Measurements from ENCODE around the gene VWA7. TPM values are rescaled to one million over a fixed set of nuclear protein-coding genes. Genes with fewer than 3 reads are reported as not detected.
"Not testable (repeated sequence)": the region's sequence is repeated elsewhere in the genome, so short reads cannot be mapped to it uniquely, and the experiment has no call there.

Gene VWA7
- total RNA-seq, 1 donor from 2014 or later = 0.26 TPM

DNA sequence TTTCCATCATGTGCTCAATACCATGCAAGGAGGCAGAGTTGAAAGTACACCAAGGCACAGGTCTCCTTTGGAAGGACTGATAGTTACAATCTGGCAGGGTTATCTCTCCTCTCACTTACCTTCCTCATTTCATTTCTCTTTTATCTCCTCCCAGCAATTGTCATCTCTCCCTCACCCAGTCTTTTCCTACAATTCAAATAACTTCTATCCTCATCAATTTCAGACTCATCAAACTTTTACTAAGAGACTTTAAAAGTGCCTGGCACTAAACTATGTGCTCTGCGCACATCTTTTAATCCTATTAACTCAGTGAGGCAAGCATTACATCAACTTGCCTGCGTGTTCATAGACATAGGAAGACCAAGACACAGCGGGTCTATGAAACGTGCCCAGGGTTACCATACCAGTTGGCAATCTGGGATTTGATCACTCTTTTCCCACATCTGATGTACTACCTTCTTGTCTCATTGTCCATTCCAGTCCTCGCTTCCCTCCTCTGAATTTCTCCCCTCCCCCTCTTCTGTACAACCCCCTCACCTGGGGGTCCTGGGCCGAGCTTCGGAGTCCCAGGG is 17.3 kb upstream of the VWA7 start:
- TF ChIP-seq, protein P1, sequence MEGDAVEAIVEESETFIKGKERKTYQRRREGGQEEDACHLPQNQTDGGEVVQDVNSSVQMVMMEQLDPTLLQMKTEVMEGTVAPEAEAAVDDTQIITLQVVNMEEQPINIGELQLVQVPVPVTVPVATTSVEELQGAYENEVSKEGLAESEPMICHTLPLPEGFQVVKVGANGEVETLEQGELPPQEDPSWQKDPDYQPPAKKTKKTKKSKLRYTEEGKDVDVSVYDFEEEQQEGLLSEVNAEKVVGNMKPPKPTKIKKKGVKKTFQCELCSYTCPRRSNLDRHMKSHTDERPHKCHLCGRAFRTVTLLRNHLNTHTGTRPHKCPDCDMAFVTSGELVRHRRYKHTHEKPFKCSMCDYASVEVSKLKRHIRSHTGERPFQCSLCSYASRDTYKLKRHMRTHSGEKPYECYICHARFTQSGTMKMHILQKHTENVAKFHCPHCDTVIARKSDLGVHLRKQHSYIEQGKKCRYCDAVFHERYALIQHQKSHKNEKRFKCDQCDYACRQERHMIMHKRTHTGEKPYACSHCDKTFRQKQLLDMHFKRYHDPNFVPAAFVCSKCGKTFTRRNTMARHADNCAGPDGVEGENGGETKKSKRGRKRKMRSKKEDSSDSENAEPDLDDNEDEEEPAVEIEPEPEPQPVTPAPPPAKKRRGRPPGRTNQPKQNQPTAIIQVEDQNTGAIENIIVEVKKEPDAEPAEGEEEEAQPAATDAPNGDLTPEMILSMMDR (IDR thresholded peaks at IDR 0.05; ENCODE audit: insufficient read depth, low read length, severe bottlenecking) = no peak
- DNase-seq (ENCODE audit: low read depth) (peak; percentile 35), FAIRE-seq (no peak)
- H3K4me3 ChIP-seq (ENCODE audit: low read depth, low read length) = peak overlapping the region; percentile 95
- no peaks in the 10 kb centered on the region for H3K27me3 ChIP-seq (ENCODE audit: control insufficient read depth, insufficient read depth, low read length)
- H3K36me3 ChIP-seq (ENCODE audit: control insufficient read depth, insufficient read depth, low read length) = peaks cover 14% of the 10 kb centered on the region

DNA sequence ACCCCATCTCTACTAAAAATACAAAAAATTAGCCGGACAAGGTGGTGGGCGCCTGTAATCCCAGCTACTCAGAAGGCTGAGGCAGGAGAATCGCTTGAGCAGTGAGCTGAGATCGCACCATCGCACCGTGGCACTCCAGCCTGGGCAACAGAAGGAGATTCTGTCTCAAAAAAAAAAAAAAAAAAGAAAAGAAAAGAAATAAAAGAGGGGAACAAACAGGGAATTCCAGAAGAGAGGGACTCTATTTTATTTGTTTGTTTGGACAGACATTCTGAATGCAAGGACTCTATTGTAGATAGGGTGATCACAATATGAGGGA is 16.8 kb upstream of the VWA7 start:
- DNase-seq (ENCODE audit: low read depth); FAIRE-seq; H3K27me3 ChIP-seq (ENCODE audit: control insufficient read depth, insufficient read depth, low read length): not testable (repeated sequence)
- H3K36me3 ChIP-seq (ENCODE audit: control insufficient read depth, insufficient read depth, low read length) = peaks cover 16% of the 10 kb centered on the region
- peak overlapping the region; percentile 95 for H3K4me3 ChIP-seq (ENCODE audit: low read depth, low read length)

DNA sequence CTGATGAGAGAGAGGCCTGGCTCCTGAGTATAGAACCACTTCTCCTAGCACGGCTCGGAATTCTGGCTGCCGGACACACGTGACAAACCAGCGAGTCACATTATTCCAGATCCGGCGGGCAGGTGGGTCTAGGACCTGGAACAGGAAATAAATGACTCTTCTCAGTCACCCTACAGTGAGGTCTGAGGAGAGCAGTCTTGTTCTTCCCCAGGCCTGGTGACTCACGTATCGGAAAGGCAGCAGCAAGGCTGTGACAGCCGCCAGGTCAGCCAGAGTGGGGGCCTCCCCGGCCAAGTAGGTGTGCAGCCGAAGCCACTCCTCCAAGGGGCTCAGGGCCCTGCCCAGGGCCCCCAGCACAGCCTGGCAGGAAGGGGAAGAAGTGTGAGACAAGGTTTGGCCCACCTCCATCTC is 15.6 kb upstream of the VWA7 start:
- Histone ChIP-seq H3K27me3 (ENCODE audit: control insufficient read depth, insufficient read depth, low read length) (no peaks in the 10 kb centered on the region), H3K36me3 (ENCODE audit: control insufficient read depth, insufficient read depth, low read length) (peaks cover 16% of the 10 kb centered on the region), H3K4me3 (ENCODE audit: low read depth, low read length) (no peak overlapping the region)
- DNase-seq (ENCODE audit: low read depth) (peak; percentile 85), FAIRE-seq (no peak)
- TF ChIP-seq, protein P1 (IDR thresholded peaks at IDR 0.05; ENCODE audit: insufficient read depth, low read length, severe bottlenecking) = no peak

DNA sequence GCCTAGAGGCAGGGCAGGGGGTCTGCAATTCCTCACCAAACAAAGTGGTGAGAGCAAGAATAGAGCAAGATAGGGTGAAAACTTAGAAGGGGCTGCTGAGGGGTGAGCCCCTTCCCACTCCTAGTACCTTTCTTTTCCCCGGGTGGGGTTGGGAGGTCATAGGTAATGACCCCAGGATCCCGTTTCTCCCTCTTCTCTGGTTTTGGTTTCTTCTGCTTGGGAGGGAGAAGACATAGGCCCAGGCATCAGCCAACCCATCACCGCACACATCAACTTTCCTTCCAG is 14.9 kb upstream of the VWA7 start:
- TF ChIP-seq, protein P1 (IDR thresholded peaks at IDR 0.05; ENCODE audit: insufficient read depth, low read length, severe bottlenecking) = no peak
- no peak for FAIRE-seq

DNA sequence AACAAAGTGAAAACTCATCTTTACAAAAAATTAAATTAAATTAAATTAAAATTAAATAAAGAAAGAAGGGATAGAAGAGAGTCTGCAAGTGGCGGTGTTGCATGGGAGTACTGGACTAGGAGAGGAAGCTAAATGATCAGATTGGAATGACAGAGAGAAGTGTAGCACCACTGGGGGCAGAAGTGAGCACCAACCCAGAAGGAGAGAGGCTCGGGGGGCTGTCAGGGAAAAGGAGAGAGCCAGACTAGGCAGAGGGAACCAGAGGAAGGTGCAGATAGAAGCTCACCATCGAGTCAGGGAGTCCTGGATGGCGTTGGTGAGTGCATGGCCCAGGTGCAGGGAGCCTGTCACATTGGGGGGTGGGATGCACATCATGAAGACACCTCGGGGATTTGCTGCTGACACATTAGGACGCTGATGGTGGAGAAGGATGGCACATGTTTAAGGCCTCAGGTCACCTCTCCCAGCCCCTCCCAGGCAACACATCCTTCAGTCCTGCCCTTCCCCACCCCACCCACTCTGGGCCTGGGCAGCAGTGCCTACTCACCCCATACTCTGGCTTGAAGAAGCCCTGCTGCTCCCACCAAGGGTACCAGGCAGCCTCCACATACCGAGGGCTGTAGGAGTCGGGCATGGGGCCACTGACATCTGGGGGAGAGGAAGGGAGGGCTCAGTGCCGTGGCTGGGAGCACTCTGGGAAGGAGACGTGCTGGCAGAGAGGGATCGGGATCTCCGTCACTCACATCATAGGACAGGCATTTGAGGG is 14.4 kb upstream of the VWA7 start:
- no peak for DNase-seq (ENCODE audit: low read depth)
- no peaks in the 10 kb centered on the region for H3K27me3 ChIP-seq (ENCODE audit: control insufficient read depth, insufficient read depth, low read length)
- FAIRE-seq = no peak
- TF ChIP-seq, protein P1 (IDR thresholded peaks at IDR 0.05; ENCODE audit: insufficient read depth, low read length, severe bottlenecking) = peak; percentile 61
- H3K4me3 ChIP-seq (ENCODE audit: low read depth, low read length) = no peak overlapping the region
- peaks cover 16% of the 10 kb centered on the region for H3K36me3 ChIP-seq (ENCODE audit: control insufficient read depth, insufficient read depth, low read length)

More for the DNA sequence above, 14.9 kb upstream of the VWA7 start:
- Histone ChIP-seq H3K36me3 (ENCODE audit: control insufficient read depth, insufficient read depth, low read length) (peaks cover 16% of the 10 kb centered on the region), H3K27me3 (ENCODE audit: control insufficient read depth, insufficient read depth, low read length) (no peaks in the 10 kb centered on the region), H3K4me3 (ENCODE audit: low read depth, low read length) (no peak overlapping the region)
- DNase-seq (ENCODE audit: low read depth) = no peak

DNA sequence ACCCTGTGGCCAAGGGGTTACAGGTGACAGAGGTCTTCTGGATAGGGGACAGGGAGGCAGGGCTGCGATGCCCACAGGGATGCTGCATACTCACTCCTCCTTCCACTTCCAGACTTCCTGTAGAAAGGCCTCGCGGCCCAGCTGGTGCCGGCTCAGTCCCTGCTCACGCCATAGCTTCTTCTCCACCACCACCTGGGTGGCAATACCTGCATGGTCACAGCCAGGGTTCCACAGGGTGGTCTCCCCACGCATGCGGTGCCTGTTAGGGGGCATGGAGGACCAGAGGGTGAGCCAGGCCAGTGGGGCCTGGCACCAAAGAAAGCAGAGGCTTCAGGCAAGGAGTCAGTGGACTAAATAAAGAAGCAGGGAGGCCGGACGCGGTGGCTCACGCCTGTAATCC is 8.3 kb upstream of the VWA7 start:
- H3K27me3 ChIP-seq (ENCODE audit: control insufficient read depth, insufficient read depth, low read length) = no peaks in the 10 kb centered on the region
- peaks cover 40% of the 10 kb centered on the region for H3K36me3 ChIP-seq (ENCODE audit: control insufficient read depth, insufficient read depth, low read length)
- H3K4me3 ChIP-seq (ENCODE audit: low read depth, low read length) = no peak overlapping the region
- DNase-seq (ENCODE audit: low read depth) (no peak), FAIRE-seq (no peak)
- TF ChIP-seq, protein P1 (IDR thresholded peaks at IDR 0.05; ENCODE audit: insufficient read depth, low read length, severe bottlenecking) = no peak

All from bronchial epithelial cell (primary cell).